GM19395 (cell line): ENCODE data around the gene CD164.
"Not testable (repeated sequence)": the region's sequence is repeated elsewhere in the genome, so short reads cannot be mapped to it uniquely, and the experiment has no call there.

Source experiments
- ATAC-seq: cut with Tn5 transposase; IDR thresholded peaks from one replicate; pipeline ENCODE4 v1.9.1; 2021; ENCODE audit warnings: mild to moderate bottlenecking, moderate library complexity; ENCODE audit not compliant: unreplicated experiment

The CD164 gene

GRCh38 chr6:109377717-109378116, 4.5 kb downstream of the CD164 start:
- ATAC-seq = no peak

GRCh38 chr6:109374326-109374892, 7.9 kb downstream of the CD164 start:
- ATAC-seq = no peak

DNA sequence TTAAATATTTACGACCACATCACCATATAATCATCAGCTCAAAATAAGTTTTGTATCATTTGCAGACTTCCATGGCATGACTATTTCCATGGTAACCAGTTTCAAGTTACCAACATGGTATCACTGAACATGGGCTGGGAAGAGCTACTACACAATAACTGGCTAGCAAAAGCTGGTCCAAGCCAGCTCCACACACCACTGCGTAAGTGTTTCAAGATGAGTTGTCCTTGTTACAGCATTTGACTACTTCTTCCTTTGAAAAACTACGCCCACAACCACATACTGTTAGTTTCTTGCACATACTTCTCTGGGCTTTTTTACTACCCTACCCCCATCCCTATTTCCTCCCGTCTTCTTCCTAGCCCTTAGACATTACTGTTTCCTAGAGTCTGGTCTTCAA, 8.5 kb downstream of the CD164 start:
- peak; percentile 95 for ATAC-seq

DNA sequence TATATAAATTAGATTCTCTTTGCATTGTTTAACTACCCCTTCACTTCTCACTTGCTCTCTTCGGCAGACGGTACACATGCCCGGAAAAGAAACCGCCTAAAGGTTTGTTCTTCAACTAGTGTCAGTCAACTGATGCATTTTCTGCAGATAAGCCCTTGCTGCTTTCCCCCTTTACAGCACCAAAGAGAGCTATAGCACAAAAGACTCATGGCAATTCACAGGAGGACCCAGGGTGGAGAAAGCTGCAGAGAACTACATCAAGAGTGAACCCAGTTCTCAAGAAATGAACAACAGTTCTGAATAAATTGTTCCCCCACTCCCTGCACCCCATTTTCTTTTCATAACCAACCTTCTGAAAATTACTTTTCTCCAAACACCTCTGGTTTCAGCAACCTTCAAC, 8.9 kb downstream of the CD164 start:
- ATAC-seq = peak; percentile 16

DNA sequence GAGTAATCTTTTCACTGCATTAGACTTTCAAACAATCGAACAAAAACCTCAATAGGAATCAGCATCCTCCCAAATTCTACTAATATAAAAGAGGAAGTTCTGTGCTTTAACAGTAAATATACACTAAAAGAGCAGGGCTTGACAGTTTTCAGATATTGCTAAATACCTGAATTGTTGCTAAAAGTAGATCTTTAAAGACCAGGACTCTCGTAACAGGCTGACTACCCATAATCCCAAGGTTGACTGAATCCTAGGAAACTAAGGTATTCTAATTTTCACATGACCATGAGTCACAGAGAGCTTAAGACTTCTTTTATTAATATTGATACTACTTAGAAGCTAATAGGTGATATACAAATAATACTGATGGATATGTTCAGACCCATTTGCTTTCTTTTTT, 10.1 kb downstream of the CD164 start:
- ATAC-seq = no peak

GRCh38 chr6:109370792-109371191, 11.5 kb downstream of the CD164 start:
- ATAC-seq = no peak

DNA sequence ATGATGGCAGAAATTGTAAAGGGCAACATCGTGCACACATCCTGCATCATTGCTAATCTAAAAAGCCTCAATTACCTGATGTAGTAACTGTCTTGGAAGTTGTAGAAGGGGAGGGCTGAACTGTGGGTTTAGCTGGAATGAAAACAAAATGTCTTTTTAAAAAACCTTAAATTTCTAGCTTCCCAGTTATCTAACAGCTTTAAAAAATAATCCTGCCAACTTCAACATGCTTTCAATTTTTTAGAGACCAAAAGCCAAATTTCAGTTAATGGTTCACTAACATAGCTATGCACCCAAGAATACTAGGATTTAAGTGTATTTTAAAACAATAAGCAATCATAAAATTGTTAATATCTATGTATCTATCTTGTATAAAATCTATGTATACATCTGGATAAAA, 11.9 kb downstream of the CD164 start:
- no peak for ATAC-seq

DNA sequence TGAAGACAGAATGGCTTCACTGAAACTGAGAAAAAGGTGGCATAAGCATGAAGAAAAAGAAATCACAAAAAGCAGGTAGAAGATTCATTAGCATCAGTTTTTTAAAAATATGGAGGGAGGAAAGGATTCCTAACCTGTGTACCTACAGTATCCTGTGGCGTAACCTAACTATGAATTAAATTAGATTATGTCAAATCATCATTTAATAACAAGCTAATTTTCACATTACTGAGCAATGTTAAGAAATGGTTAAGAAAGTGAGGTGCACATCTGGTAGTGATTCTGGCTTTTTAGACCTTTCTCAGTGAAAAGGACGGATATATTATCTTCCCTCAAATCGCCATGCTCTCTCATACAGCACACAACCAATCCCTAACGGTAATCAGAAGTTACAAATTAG, 12.5 kb downstream of the CD164 start:
- no peak for ATAC-seq

DNA sequence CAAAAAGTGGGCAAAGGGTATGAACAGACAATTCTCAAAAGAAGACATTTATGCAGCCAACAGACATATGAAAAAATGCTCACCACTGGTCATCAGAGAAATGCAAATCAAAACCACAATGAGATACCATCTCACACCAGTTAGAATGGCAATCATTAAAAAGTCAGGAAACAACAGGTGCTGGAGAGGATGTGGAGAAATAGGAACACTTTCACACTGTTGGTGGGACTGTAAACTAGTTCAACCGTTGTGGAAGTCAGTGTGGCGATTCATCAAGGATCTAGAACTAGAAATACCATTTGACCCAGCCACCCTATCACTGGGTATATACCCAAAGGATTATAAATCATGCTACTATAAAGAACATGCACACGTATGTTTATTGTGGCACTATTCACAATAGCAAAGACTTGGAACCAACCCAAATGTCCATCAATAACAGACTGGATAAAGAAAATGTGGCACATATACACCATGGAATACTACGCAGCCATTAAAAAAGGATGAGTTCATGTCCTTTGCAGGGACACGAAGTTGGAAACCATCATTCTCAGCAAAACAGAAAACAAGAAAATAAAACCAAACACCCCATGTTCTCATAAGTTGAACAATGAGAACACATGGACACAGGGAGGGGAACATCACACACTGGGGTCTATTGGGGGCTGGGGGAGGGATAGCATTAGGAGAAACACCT, 17.7 kb downstream of the CD164 start:
- not testable (repeated sequence) for ATAC-seq

GRCh38 chr6:109363753-109364152, 18.5 kb downstream of the CD164 start:
- ATAC-seq = no peak

DNA sequence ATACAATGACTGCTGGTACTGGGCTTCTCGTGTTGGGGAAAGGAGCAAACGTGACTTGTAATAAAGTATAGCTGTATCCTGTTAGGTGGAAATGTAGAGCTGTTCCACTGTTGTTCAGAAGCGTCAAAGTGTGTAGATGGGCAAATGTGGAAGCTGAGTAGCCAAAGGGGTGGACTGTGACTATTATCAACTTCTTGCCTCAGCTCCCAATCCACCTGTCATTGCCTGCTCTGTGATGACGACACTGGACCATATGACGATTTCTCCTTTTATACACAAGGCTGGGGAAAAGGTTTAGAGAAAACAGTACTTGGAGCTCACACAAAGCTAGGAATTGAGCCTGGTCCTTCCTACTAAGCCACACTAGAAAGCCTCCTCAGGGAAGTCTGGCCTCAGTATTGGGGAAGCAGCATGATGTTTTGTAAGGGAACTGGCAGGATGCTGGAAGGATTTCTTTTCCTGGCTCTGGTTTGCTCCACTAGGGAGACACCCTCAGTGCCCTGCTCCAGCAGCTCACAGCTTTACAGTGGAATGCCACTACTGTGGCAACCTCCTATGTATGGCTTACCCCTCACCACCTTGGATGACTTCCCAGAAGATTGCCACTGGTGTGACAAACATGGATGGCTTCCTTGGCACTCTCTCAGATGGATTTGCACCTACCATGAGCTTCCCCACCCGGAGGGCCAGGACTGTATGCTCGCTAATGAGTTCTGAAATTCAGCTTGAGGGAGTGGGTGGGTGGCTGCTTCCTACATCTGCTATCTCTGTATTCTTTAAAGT, 20.0 kb downstream of the CD164 start:
- no peak for ATAC-seq

DNA sequence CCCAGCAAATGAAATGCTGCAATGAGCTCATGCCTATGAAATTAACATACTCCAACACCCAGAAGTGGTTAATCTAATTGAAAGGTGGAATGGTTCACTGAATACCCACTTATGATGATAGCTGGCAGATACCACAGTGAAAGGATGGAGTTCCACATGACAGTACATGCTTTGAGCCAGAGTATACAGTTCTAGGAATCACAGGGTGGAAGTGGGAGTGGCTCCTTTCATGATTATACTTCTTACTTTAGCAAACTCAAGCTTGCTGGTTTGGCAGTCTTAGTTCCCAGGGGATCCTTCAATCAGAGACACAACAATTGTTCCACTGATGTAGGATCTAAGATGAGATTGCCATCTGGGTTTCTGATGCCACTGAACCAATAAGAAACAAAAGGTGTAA, 21.5 kb downstream of the CD164 start:
- ATAC-seq = no peak

DNA sequence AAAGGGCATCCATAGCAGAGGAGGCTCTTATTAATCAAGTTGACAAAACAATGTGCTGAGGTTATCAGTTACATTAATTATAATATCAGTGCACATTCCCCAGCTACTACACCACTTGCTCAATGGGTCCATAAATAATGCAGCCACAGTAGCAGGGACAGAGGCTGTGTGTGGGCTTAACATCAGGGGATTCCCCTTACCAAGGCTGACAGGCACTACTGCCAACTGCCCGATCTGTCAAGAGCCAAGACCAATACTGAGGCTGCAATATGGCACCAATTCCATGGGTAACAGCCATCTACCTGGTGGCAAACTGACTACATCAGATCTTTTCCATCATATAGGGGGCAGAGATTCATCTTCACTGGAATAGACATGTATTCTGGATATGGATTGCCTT, 22.0 kb downstream of the CD164 start:
- ATAC-seq = no peak

DNA sequence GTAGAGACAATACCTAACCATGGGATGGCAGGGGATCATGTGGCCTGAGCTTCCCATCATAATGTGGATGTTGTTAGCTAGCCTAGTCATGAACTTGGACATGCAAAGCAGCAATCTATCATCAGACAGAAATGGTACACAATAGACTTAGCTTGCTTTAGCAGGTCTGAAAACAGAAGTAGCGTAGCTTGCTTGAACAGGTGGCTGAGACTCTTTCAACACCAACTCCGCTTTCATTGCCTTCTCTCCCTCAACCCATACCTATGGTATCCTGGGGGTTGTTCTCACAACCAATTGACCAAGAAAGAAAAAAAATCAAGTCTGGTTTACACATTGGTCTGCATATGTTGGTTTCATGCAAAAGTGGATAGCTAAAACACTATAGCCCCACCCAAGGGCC, 23.0 kb downstream of the CD164 start:
- no peak for ATAC-seq

GRCh38 chr6:109358204-109358603, 24.1 kb downstream of the CD164 start:
- ATAC-seq = no peak

DNA sequence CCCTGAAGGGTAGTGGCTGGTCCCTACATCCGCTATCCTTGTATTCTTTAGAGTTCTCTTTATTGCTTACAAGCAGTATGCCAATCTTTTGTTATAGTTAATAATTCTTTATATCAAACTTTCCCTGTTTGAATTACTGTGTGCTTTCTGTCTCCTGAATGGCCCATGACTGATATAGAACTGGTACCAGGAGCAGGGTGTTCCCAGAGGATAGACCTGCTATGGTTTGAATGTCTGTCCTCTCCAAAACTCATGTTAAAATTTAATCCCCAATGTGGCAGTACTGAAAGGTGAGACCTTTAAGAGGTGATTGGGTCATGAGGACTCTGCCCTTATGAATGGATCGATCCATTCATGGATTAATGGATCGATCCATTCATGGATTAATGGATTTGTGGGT, 26.0 kb downstream of the CD164 start:
- ATAC-seq = no peak

GRCh38 chr6:109351231-109352130, 30.8 kb downstream of the CD164 start:
- no peak for ATAC-seq

- no peak for ATAC-seq
Observed at GRCh38 chr6:109349419-109349987, 32.8 kb downstream of the CD164 start.

GRCh38 chr6:109348226-109348625, 34.0 kb downstream of the CD164 start:
- no peak for ATAC-seq

GRCh38 chr6:109347779-109348178, 34.5 kb downstream of the CD164 start:
- no peak for ATAC-seq

GRCh38 chr6:109345986-109346385, 36.3 kb downstream of the CD164 start:
- ATAC-seq = no peak
